Fibroblast of lung (primary cell): ENCODE measurements around the gene ZDHHC1. TPM values are rescaled to one million over a fixed set of nuclear protein-coding genes. Genes with fewer than 3 reads are reported as not detected.

Experiments used
- DNase-seq, 2 donors: peaks; one replicate each; pipeline versions ENCODE4 v3.0.0 to v3.0.0-alpha.2; 2010; ENCODE audit warnings: low read depth in 2 of 2
- H2AFZ ChIP-seq: 2 replicates; pipeline ENCODE4 v1.5.1; 2012; ENCODE audit warnings: low read length, control low read depth, inconsistent platforms
- H3K27ac ChIP-seq: 2 replicates; pipeline ENCODE4 v1.5.1; 2011; ENCODE audit warnings: low read length, control low read depth; ENCODE audit not compliant: insufficient read depth
- H3K27me3 ChIP-seq: 2 replicates; pipeline ENCODE4 v1.5.1; 2011; ENCODE audit warnings: mild to moderate bottlenecking, low read length; ENCODE audit not compliant: control insufficient read depth, insufficient read depth
- H3K36me3 ChIP-seq: 2 replicates; pipeline ENCODE4 v1.5.1; 2011; ENCODE audit warnings: low read length; ENCODE audit not compliant: control insufficient read depth, insufficient read depth
- H3K4me1 ChIP-seq: 2 replicates; pipeline ENCODE4 v1.5.1; 2011; ENCODE audit warnings: low read length; ENCODE audit not compliant: control insufficient read depth, insufficient read depth; ENCODE audit errors: extremely low read depth
- H3K4me2 ChIP-seq: 2 replicates; pipeline ENCODE4 v1.5.1; 2011; ENCODE audit warnings: low read length, control low read depth; ENCODE audit not compliant: insufficient read depth; ENCODE audit errors: extremely low read depth
- H3K4me3 ChIP-seq, 4 experiments: fragments of 200-600 bp in 1 of 4; sonication (generic) in 1 of 4; replicated peaks in 1 of 4; 2 replicates each; pipeline ENCODE4 v1.5.1; 2011 to 2016; ENCODE audit warnings: low read length in 4 of 4, low read depth in 3 of 4, mild to moderate bottlenecking in 3 of 4, control low read depth in 2 of 4, inconsistent platforms in 1 of 4, mixed read lengths in 1 of 4; ENCODE audit not compliant: insufficient read depth in 1 of 4; ENCODE audit errors: control extremely low read depth in 1 of 4
- H3K79me2 ChIP-seq: 2 replicates; pipeline ENCODE4 v1.5.1; 2012; ENCODE audit warnings: mild to moderate bottlenecking, low read length, inconsistent platforms; ENCODE audit not compliant: control insufficient read depth, insufficient read depth
- H3K9ac ChIP-seq: 2 replicates; pipeline ENCODE4 v1.5.1; 2011; ENCODE audit warnings: mild to moderate bottlenecking, low read length, control low read depth; ENCODE audit not compliant: insufficient read depth
- H3K9me3 ChIP-seq: 2 replicates; pipeline ENCODE4 v1.5.1; 2012; ENCODE audit warnings: low read depth, low read length; ENCODE audit not compliant: control insufficient read depth, insufficient read depth
- H4K20me1 ChIP-seq: 2 replicates; pipeline ENCODE4 v1.5.1; 2011; ENCODE audit warnings: low read length; ENCODE audit not compliant: control insufficient read depth, insufficient read depth; ENCODE audit errors: extremely low read depth
- CTCF ChIP-seq, 2 donors: IDR thresholded peaks in 1 of 2; conservative IDR thresholded peaks in 1 of 2; 1 replicate in 1 of 2; 2 replicates in 1 of 2; pipeline ENCODE4 v1.5.1; 2011 to 2012; ENCODE audit warnings: low read length in 2 of 2, control low read depth in 1 of 2, inconsistent platforms in 1 of 2, low read depth in 1 of 2, mild to moderate bottlenecking in 1 of 2
- EZH2 ChIP-seq: IDR thresholded peaks from 2 replicates; pipeline ENCODE4 v1.5.1; 2012; ENCODE audit warnings: low read length, control low read depth, mild to moderate bottlenecking; ENCODE audit errors: missing control alignments
- polyA plus RNA-seq, 2 donors: library from polyadenylated mRNA; depleted of rRNA in 1 of 2; stranded (reverse) in 1 of 2; unstranded in 1 of 2; fragments of >200 nt; gene quantifications; 2 replicates each; pipeline ENCODE4 v1.2.1, GENCODE V29; 2011 to 2012; ENCODE audit warnings: missing spikeins in 1 of 2
- total RNA-seq: library from RNA; depleted of rRNA; stranded (reverse); fragments of >200 nt; gene quantifications from 2 replicates; pipeline ENCODE4 v1.2.1, GENCODE V29; 2014

ZDHHC1 gene
- total and polyA plus RNA-seq, 2 donors (not counting 1 experiment from before 2014, with no cell fraction given): 2.7 to 6.4 TPM

- H3K4me2 ChIP-seq: no peak overlapping the region
- no peak for TF ChIP-seq CTCF (conservative IDR thresholded peaks at IDR 0.05 in 1 of 2, IDR thresholded peaks at IDR 0.05 in 1 of 2; ENCODE audit: low read depth in 1 of 2, low read length in 2 of 2)
- no peak for TF ChIP-seq EZH2
- no peak overlapping the region for H3K4me3 ChIP-seq
- H3K9me3 ChIP-seq: no peaks in the 10 kb centered on the region
- no peak overlapping the region for H3K9ac ChIP-seq
- DNase-seq: no peak
- H4K20me1 ChIP-seq: no peaks in the 10 kb centered on the region
- peaks cover 24% of the 10 kb centered on the region for H3K4me1 ChIP-seq
- H3K27ac ChIP-seq: no peak overlapping the region
- no peaks in the 10 kb centered on the region for H3K27me3 ChIP-seq
- H3K79me2 ChIP-seq: no peaks in the 10 kb centered on the region
- no peak overlapping the region for H2AFZ ChIP-seq
- no peaks in the 10 kb centered on the region for H3K36me3 ChIP-seq
These were observed 6.6 kb downstream of the ZDHHC1 start for GRCh38 chr16:67409631-67410030.

GRCh38 chr16:67407788-67408452, 8.4 kb downstream of the ZDHHC1 start:
- no peak overlapping the region for H3K4me3 ChIP-seq
- H3K79me2 ChIP-seq: no peaks in the 10 kb centered on the region
- H3K4me1 ChIP-seq: peaks cover 24% of the 10 kb centered on the region
- H3K36me3 ChIP-seq: no peaks in the 10 kb centered on the region
- H3K9ac ChIP-seq: no peak overlapping the region
- H3K27ac ChIP-seq: peak overlapping the region; percentile 75
- no peaks in the 10 kb centered on the region for H3K9me3 ChIP-seq
- DNase-seq: no peak
- H4K20me1 ChIP-seq: no peaks in the 10 kb centered on the region
- no peak overlapping the region for H2AFZ ChIP-seq
- TF ChIP-seq CTCF (conservative IDR thresholded peaks at IDR 0.05 in 1 of 2, IDR thresholded peaks at IDR 0.05 in 1 of 2; ENCODE audit: low read depth in 1 of 2, low read length in 2 of 2): no peak
- H3K27me3 ChIP-seq: no peaks in the 10 kb centered on the region
- H3K4me2 ChIP-seq: no peak overlapping the region

DNA sequence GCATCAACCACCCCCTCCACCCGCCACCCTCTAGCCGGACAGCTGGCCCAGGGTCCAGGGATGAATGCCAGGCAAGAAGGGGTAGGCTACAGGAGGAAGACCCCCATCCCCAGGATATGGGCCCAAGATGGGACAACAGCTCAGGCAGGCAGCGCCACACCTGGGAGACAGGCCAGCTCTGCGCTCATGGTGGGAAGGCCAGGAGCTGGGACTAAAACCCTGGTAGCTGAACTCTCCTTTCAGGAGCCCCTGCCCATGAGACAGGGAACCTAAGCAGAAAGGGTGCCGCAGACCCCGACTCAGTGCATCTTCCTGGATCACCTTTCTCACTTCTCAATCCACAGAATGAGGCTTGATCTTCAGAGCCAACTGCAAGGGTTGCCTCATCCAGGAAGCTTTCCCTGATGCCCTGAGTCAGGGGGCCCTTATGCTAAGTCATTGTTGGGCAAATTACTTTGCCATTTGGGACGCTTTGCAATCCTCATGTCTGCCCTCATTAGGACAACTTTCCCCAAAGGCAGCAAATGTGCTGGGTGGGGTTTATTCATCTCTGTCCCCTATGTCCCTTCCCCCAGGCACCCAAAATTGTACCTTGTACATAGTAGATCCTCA, 9.0 kb downstream of the ZDHHC1 start:
- H4K20me1 ChIP-seq: no peaks in the 10 kb centered on the region
- no peak for DNase-seq
- no peak overlapping the region for H3K4me3 ChIP-seq
- no peaks in the 10 kb centered on the region for H3K36me3 ChIP-seq
- H3K4me1 ChIP-seq: peaks cover 24% of the 10 kb centered on the region
- TF ChIP-seq CTCF (conservative IDR thresholded peaks at IDR 0.05 in 1 of 2, IDR thresholded peaks at IDR 0.05 in 1 of 2; ENCODE audit: low read depth in 1 of 2, low read length in 2 of 2) (no peak), EZH2 (no peak)
- no peaks in the 10 kb centered on the region for H3K9me3 ChIP-seq
- no peaks in the 10 kb centered on the region for H3K79me2 ChIP-seq
- no peak overlapping the region for H3K9ac ChIP-seq
- no peak overlapping the region for H2AFZ ChIP-seq
- H3K27ac ChIP-seq: peak overlapping the region; percentile 75
- no peaks in the 10 kb centered on the region for H3K27me3 ChIP-seq
- H3K4me2 ChIP-seq: peak overlapping the region; percentile 55
